ENCODE results near the gene CHRM2.

Gene CHRM2

DNA sequence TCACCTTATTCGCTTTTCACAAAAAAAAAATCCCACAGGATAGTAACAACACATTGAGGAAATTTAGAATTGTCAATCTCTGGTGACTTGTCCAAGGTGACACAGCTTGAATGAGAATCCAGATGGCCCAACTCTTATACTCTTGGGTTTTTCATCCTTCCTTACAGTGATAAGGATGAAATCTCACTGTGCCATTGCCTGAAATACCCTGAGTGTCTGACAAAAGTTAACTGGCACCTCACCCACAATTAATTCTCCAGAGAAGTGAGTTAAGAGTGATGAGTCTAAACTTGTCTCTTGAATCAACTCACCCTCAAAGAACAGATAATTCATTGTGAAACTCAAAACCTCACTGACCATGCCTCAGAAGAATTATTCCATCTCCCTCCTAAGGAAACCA is 18.9 kb downstream of the CHRM2 start:
- no peak for DNase-seq
- in situ Hi-C loops (cut with HindIII; ENCODE audit: low pct_ligation_motif_present, low pct_unique_long_range_greater_than_20kb, low sequenced_read_pairs), result no loop called here

- in situ Hi-C loops (cut with HindIII; ENCODE audit: low pct_ligation_motif_present, low pct_unique_long_range_greater_than_20kb, low sequenced_read_pairs), result no loop called here
- no peak for DNase-seq
These were observed 21.9 kb downstream of the CHRM2 start for GRCh38 chr7:136890399-136890798.

DNA sequence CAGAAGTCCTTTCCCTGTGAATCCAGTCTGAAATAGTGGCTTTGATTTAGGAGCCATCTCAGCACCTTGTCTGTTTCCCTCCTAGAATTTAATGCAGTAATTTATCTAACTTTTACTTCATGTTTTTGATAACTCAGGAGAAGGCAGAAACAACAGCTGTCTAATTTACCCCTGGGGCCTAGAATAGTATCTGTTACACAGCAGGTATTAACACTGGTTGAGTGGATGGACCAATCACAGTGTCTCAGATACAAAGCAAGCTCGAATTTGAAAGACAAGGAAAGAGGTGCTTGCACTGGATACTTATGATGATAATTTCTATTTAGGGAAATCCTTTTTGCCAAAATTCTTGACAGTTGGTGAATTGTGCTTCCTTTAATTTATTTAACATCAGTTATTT is 23.4 kb downstream of the CHRM2 start:
- in situ Hi-C loops (cut with HindIII; ENCODE audit: low pct_ligation_motif_present, low pct_unique_long_range_greater_than_20kb, low sequenced_read_pairs), result no loop called here
- DNase-seq, result no peak

GRCh38 chr7:136894789-136895188 is 26.3 kb downstream of the CHRM2 start:
- in situ Hi-C loops (cut with HindIII; ENCODE audit: low pct_ligation_motif_present, low pct_unique_long_range_greater_than_20kb, low sequenced_read_pairs), result no loop called here

GRCh38 chr7:136897676-136898075 is 29.2 kb downstream of the CHRM2 start:
- in situ Hi-C loops (cut with HindIII; ENCODE audit: low pct_ligation_motif_present, low pct_unique_long_range_greater_than_20kb, low sequenced_read_pairs), result no loop called here
- no peak for DNase-seq

More at GRCh38 chr7:136894789-136895188, 26.3 kb downstream of the CHRM2 start:
- no peak for DNase-seq

- no peak for DNase-seq
- in situ Hi-C loops (cut with HindIII; ENCODE audit: low pct_ligation_motif_present, low pct_unique_long_range_greater_than_20kb, low sequenced_read_pairs), result no loop called here
These were observed 31.6 kb downstream of the CHRM2 start for GRCh38 chr7:136900005-136900404.

DNA sequence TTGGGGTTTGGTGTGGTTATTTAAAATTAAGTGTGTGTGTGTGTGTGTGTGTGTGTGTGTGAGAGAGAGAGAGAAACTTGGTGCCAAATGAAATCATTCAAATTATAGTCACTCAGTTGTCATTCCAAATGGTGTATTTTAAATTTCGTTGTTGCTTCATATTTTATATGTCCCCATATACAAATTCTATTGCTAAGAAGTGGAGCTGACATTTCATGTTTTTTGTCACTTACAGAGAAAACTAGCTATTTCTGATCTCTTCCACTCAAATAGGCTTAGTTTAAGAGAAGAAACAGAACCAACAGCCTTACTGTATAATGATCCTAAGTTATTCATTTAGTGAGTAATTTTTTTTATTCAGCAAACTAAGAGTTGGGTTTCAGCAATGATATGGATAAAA is 42.3 kb downstream of the CHRM2 start:
- no peak for DNase-seq
- in situ Hi-C loops (cut with HindIII; ENCODE audit: low pct_ligation_motif_present, low pct_unique_long_range_greater_than_20kb, low sequenced_read_pairs), result no loop called here

GRCh38 chr7:136911344-136911743 is 42.9 kb downstream of the CHRM2 start:
- in situ Hi-C loops (cut with HindIII; ENCODE audit: low pct_ligation_motif_present, low pct_unique_long_range_greater_than_20kb, low sequenced_read_pairs), result no loop called here
- DNase-seq, result no peak

DNA sequence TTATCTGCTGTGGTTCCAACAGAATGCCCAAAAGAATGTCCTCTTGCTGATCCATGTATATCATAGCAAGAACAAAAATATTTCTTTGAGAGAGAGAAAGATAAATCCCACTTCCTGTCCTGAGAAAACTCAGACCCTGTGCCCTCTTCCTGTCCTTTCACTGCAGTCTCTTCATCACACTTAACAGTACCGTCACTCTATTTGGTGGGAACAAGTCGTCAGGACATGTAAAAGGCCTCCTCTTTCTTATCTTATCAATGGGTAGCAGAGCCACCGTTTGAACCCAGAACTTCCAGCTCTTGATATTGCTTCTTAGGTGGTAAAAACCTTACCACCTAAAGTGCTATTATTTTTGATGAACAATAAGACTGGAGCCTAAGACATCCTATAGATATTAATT is 43.9 kb downstream of the CHRM2 start:
- in situ Hi-C loops (cut with HindIII; ENCODE audit: low pct_ligation_motif_present, low pct_unique_long_range_greater_than_20kb, low sequenced_read_pairs), result no loop called here
- DNase-seq, result no peak

GRCh38 chr7:136914016-136914415 is 45.6 kb downstream of the CHRM2 start:
- in situ Hi-C loops (cut with HindIII; ENCODE audit: low pct_ligation_motif_present, low pct_unique_long_range_greater_than_20kb, low sequenced_read_pairs), result no loop called here
- no peak for DNase-seq

DNA sequence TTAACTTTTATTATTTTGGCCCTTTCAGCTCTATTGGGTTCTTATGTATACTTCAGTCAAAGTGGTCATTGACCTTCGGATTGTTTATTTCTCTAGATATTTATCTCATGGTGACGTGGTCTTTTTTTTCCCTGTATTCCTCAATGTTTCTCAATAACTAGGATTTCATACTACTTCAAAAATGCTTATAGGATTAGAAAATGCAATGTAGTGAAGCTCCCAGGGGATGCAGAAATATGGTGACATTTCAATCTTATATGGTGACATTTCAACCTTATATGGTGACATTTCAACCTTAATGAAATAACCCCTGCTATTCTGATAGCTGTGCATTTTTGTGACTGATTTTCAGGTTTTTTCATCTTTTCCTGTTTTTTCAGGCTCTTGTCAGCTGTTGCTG is 51.4 kb downstream of the CHRM2 start:
- in situ Hi-C loops (cut with HindIII; ENCODE audit: low pct_ligation_motif_present, low pct_unique_long_range_greater_than_20kb, low sequenced_read_pairs), result no loop called here
- DNase-seq, result no peak

DNA sequence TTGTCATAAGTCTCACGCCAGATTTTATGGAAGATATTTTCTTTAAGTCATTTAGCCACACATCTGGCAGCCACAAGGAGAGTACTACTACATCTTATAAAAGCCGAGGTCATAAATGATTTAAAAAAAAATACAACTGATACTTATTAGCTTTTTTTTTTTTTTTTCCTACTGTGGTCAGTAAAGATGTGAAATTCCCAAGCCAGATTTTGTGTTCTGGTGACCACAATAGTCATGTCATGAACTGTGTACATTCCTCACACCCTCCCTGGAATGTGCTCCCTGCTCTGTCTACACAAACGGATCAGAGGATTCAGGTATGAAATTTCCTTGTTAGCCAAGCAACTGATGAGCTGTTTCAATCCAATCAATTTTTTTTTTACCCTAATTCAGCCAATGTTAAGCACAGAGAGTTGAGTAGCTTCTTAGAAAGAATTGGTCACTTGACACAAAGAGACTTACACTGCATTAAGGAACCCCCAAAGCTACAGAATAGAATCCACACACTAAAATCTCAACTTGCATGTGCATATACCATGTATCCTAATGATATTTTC is 54.7 kb downstream of the CHRM2 start:
- in situ Hi-C loops (cut with HindIII; ENCODE audit: low pct_ligation_motif_present, low pct_unique_long_range_greater_than_20kb, low sequenced_read_pairs), result no loop called here
- DNase-seq, result no peak

GRCh38 chr7:136925044-136925443 is 56.6 kb downstream of the CHRM2 start:
- no peak for DNase-seq
- in situ Hi-C loops (cut with HindIII; ENCODE audit: low pct_ligation_motif_present, low pct_unique_long_range_greater_than_20kb, low sequenced_read_pairs), result no loop called here

DNA sequence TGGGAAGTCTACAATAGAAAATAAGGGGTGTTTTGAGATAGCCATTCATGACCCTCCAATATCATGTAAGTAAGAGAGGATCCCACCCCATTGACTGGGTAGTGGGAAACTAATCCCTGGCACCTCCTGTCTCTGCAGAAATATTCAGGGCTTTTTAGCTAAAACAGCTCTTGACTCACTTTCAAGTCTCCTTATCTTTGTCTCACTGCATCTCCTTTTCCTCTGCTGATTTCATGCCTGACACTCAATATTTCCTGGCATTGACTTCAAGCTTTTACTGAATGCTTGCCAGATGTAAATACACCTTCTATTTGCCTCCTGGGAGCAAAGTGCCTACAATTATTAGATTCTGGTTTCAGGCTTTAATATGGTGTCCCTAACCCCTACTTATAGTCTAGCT is 57.1 kb downstream of the CHRM2 start:
- in situ Hi-C loops (cut with HindIII; ENCODE audit: low pct_ligation_motif_present, low pct_unique_long_range_greater_than_20kb, low sequenced_read_pairs), result no loop called here
- DNase-seq, result no peak

- no peak for DNase-seq
- in situ Hi-C loops (cut with HindIII; ENCODE audit: low pct_ligation_motif_present, low pct_unique_long_range_greater_than_20kb, low sequenced_read_pairs), result no loop called here
These were observed 62.9 kb downstream of the CHRM2 start for GRCh38 chr7:136931169-136931867.

- in situ Hi-C loops (cut with HindIII; ENCODE audit: low pct_ligation_motif_present, low pct_unique_long_range_greater_than_20kb, low sequenced_read_pairs), result no loop called here
- no peak for DNase-seq
These were observed 69.0 kb downstream of the CHRM2 start for GRCh38 chr7:136937436-136937835.

GRCh38 chr7:136938476-136938875 is 70.0 kb downstream of the CHRM2 start:
- no peak for DNase-seq
- in situ Hi-C loops (cut with HindIII; ENCODE audit: low pct_ligation_motif_present, low pct_unique_long_range_greater_than_20kb, low sequenced_read_pairs), result no loop called here

DNA sequence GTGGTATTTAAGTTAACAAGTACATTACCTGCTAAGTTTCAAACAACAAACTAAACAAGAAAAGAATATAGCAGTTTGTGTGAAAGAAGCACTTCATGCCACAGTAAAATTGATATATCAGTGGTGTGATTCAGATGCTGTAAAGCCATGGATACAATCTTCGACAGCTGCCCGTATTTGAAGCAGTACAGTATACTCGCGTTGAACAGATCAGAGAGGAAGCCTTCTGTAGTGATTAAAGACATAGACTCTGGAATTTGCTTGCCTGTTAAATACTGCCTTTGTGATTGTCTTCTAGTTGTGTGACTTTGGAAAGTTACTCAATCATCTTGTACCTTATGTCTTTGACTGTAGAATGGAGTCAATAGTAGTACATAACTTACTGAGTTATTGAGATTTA is 71.7 kb downstream of the CHRM2 start:
- no peak for DNase-seq
- in situ Hi-C loops (cut with HindIII; ENCODE audit: low pct_ligation_motif_present, low pct_unique_long_range_greater_than_20kb, low sequenced_read_pairs), result no loop called here

- in situ Hi-C loops (cut with HindIII; ENCODE audit: low pct_ligation_motif_present, low pct_unique_long_range_greater_than_20kb, low sequenced_read_pairs), result no loop called here
- DNase-seq, result no peak
These were observed 72.5 kb downstream of the CHRM2 start for GRCh38 chr7:136940917-136941316.

DNA sequence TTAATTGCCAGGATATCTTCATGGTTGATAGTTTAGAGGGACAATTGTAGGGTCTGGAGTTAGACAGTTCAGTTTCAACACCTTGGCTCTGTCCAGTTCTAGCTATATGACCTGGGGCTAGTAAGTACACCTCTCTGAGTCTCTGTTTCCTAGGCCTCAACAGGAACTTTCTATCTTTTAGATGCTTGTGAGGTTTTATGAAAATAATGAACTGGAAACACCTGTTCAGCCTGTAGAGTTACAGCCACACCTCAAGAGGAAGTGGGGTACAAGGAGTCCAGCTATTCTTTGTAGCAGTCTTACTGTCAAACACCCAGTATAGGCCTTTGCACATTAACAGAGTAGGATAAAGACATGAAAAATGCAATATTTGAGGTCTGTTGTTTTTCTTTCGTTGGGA is 73.4 kb downstream of the CHRM2 start:
- in situ Hi-C loops (cut with HindIII; ENCODE audit: low pct_ligation_motif_present, low pct_unique_long_range_greater_than_20kb, low sequenced_read_pairs), result no loop called here
- no peak for DNase-seq

DNA sequence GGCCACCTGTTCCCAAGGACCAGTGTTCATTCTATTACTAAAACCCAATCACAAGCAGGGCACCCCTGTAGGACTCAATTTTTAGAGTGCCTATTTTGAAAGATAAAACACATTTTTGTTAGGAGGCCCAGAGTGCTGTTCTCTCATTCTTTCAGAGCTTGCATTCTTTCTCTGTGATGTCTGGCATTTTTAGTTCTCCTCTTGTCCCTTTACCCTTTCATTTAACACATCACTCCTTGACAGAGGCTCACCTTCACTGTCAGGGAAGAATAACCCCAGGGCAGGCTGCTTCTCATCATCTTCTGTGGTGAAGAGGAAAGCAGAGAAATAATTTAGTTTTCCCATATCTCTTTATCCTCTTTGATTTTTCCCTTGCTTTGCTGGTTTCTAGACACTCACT is 73.9 kb downstream of the CHRM2 start:
- in situ Hi-C loops (cut with HindIII; ENCODE audit: low pct_ligation_motif_present, low pct_unique_long_range_greater_than_20kb, low sequenced_read_pairs), result no loop called here
- DNase-seq, result no peak

All from ACHN (cell line).